OCI-LY1 (cell line): Measurements from ENCODE around the gene OR2T6.
"Not testable (repeated sequence)": the region's sequence is repeated elsewhere in the genome, so short reads cannot be mapped to it uniquely, and the experiment has no call there.

ENCODE experiments used
- EZH2 ChIP-seq: fragments of 200-600 bp; sonication (generic), shearing (Covaris generic); IDR thresholded peaks from 2 replicates; pipeline ENCODE4 v1.8.0; 2017; ENCODE audit warnings: borderline replicate concordance, mixed run types, mild to moderate bottlenecking, antibody characterized with exemption, low read length, moderate library complexity, mixed read lengths
- TF ChIP-seq, protein P1 (sequence below): fragments of 200-600 bp; sonication (generic), shearing (Covaris generic); IDR thresholded peaks from 2 replicates; pipeline ENCODE4 v1.5.1; 2017; ENCODE audit warnings: mild to moderate bottlenecking, antibody characterized with exemption, low read length, moderate library complexity, mixed read lengths

DNA sequence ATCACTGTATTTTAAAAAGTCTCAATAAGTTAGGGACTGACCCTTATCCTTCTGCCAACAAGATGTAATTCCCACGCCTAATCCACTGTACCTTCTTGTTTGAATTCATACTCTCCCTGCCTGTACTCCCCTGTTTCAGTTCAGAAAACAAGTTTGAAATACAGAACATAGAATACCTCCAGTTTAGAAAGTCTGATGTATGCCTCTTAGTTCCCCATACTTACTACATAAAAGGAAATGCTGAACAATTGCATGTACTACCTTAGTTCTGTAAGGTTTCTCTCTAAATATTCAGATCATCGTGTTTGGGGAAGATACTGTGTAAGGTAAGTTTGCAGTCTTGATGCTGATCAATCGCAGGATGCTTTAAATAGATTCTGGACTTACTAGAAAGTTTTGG is 60.8 kb downstream of the OR2T6 start:
- TF ChIP-seq, protein P1, sequence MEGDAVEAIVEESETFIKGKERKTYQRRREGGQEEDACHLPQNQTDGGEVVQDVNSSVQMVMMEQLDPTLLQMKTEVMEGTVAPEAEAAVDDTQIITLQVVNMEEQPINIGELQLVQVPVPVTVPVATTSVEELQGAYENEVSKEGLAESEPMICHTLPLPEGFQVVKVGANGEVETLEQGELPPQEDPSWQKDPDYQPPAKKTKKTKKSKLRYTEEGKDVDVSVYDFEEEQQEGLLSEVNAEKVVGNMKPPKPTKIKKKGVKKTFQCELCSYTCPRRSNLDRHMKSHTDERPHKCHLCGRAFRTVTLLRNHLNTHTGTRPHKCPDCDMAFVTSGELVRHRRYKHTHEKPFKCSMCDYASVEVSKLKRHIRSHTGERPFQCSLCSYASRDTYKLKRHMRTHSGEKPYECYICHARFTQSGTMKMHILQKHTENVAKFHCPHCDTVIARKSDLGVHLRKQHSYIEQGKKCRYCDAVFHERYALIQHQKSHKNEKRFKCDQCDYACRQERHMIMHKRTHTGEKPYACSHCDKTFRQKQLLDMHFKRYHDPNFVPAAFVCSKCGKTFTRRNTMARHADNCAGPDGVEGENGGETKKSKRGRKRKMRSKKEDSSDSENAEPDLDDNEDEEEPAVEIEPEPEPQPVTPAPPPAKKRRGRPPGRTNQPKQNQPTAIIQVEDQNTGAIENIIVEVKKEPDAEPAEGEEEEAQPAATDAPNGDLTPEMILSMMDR, result not testable (repeated sequence)
- not testable (repeated sequence) for TF ChIP-seq EZH2
